ENCODE measurements around the gene FAM177B. TPM values are rescaled to one million over a fixed set of nuclear protein-coding genes. Genes with fewer than 3 reads are reported as not detected.
"Not testable (repeated sequence)": the region's sequence is repeated elsewhere in the genome, so short reads cannot be mapped to it uniquely, and the experiment has no call there.

FAM177B gene
- total RNA-seq, 1 experiment from 2014 or later: not detected

DNA sequence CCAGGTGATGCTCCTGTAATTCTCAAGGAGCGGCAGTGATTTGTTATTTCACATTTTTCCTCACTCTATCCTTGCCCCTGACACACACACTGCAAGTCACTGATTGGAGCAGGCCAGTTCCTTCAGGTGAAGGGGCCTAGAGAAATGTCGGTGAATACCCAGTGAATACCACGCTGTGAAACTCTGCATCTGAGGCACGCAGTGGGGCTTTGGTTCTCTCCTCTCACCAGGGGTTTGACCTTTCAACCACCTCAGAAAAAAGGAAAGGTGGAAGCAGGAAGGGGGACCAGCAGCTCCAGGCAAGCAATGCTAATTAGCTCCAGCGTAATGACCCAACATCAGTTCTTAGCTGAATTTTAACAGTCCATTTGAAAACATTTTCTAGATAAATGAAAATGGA lies 532 bp upstream of the FAM177B start:
- no peak overlapping the region for H3K4me3 ChIP-seq (ENCODE audit: low read depth, low read length)
- H3K36me3 ChIP-seq (ENCODE audit: control insufficient read depth, insufficient read depth, low read length): no peaks in the 10 kb centered on the region
- intact Hi-C loops (cut with micrococcal nuclease; ENCODE audit: unreplicated experiment): no loop called here
- peaks cover 19% of the 10 kb centered on the region for H3K36me3 Mint-ChIP-seq (ENCODE audit: insufficient read depth, unreplicated experiment)
- TF ChIP-seq, protein P1, sequence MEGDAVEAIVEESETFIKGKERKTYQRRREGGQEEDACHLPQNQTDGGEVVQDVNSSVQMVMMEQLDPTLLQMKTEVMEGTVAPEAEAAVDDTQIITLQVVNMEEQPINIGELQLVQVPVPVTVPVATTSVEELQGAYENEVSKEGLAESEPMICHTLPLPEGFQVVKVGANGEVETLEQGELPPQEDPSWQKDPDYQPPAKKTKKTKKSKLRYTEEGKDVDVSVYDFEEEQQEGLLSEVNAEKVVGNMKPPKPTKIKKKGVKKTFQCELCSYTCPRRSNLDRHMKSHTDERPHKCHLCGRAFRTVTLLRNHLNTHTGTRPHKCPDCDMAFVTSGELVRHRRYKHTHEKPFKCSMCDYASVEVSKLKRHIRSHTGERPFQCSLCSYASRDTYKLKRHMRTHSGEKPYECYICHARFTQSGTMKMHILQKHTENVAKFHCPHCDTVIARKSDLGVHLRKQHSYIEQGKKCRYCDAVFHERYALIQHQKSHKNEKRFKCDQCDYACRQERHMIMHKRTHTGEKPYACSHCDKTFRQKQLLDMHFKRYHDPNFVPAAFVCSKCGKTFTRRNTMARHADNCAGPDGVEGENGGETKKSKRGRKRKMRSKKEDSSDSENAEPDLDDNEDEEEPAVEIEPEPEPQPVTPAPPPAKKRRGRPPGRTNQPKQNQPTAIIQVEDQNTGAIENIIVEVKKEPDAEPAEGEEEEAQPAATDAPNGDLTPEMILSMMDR (IDR thresholded peaks at IDR 0.05; ENCODE audit: insufficient read depth in 1 of 2, low read depth in 1 of 2, low read length in 1 of 2, severe bottlenecking in 1 of 2, unreplicated experiment in 1 of 2): no peak
- no peaks in the 10 kb centered on the region for H3K9me3 Mint-ChIP-seq (ENCODE audit: unreplicated experiment)
- no peaks in the 10 kb centered on the region for H3K9me3 ChIP-seq
- no peak overlapping the region for H3K4me3 Mint-ChIP-seq (ENCODE audit: unreplicated experiment)
- no TSS peak for BruUV-seq (replicated peaks)
- DNase-seq: no peak
- H3K27ac Mint-ChIP-seq (ENCODE audit: unreplicated experiment): no peak overlapping the region
- no peaks in the 10 kb centered on the region for H3K4me1 Mint-ChIP-seq (ENCODE audit: low read depth, unreplicated experiment)
- H3K4me1 ChIP-seq: no peaks in the 10 kb centered on the region; the same call in 1 of the 2 replicates
- no peaks in the 10 kb centered on the region for H3K27me3 ChIP-seq (replicated peaks; ENCODE audit: control insufficient read depth, insufficient read depth, low read length)
- ChIA-PET CTCF (no interaction called here), POLR2A (no interaction called here)
- H3K27me3 Mint-ChIP-seq (ENCODE audit: insufficient read depth, unreplicated experiment): no peaks in the 10 kb centered on the region

- no peak overlapping the region for H3K4me3 Mint-ChIP-seq (ENCODE audit: unreplicated experiment)
- no peaks in the 10 kb centered on the region for H3K36me3 Mint-ChIP-seq (ENCODE audit: insufficient read depth, unreplicated experiment)
- H3K9me3 Mint-ChIP-seq (ENCODE audit: unreplicated experiment): no peaks in the 10 kb centered on the region
- ChIA-PET CTCF (interaction anchor here (1.3 to 1.7 kb wide), 2 partner anchors 351 to 384 kb away, joined by 3 to 13 read pairs; no protein-coding TSS in a partner anchor), POLR2A (no interaction called here)
- no peaks in the 10 kb centered on the region for H3K9me3 ChIP-seq
- H3K27me3 ChIP-seq (replicated peaks; ENCODE audit: control insufficient read depth, insufficient read depth, low read length): no peaks in the 10 kb centered on the region
- no peaks in the 10 kb centered on the region; the same call in 1 of the 2 replicates for H3K4me1 ChIP-seq
- no TSS peak for BruUV-seq (replicated peaks)
- H3K36me3 ChIP-seq (ENCODE audit: control insufficient read depth, insufficient read depth, low read length): no peaks in the 10 kb centered on the region
- no peak for DNase-seq
- no peak overlapping the region for H3K27ac Mint-ChIP-seq (ENCODE audit: unreplicated experiment)
- intact Hi-C loops (cut with micrococcal nuclease; ENCODE audit: unreplicated experiment): no loop called here
- H3K4me1 Mint-ChIP-seq (ENCODE audit: low read depth, unreplicated experiment): no peaks in the 10 kb centered on the region
- H3K27me3 Mint-ChIP-seq (ENCODE audit: insufficient read depth, unreplicated experiment): no peaks in the 10 kb centered on the region
- TF ChIP-seq, protein P1 (IDR thresholded peaks at IDR 0.05; ENCODE audit: insufficient read depth in 1 of 2, low read depth in 1 of 2, low read length in 1 of 2, severe bottlenecking in 1 of 2, unreplicated experiment in 1 of 2): no peak
- H3K4me3 ChIP-seq (ENCODE audit: low read depth, low read length): no peak overlapping the region
Measured at GRCh38 chr1:222739465-222739864, 2.5 kb downstream of the FAM177B start.

GRCh38 chr1:222739929-222740328 lies 2.9 kb downstream of the FAM177B start:
- no peaks in the 10 kb centered on the region for H3K4me1 Mint-ChIP-seq (ENCODE audit: low read depth, unreplicated experiment)
- ChIA-PET POLR2A (no interaction called here), CTCF (interaction anchor here (1.7 kb wide), 1 partner anchor 350 kb away, joined by 13 read pairs; no protein-coding TSS in a partner anchor)
- no TSS peak for BruUV-seq (replicated peaks)
- no peak overlapping the region for H3K4me3 ChIP-seq (ENCODE audit: low read depth, low read length)
- no peaks in the 10 kb centered on the region for H3K27me3 ChIP-seq (replicated peaks; ENCODE audit: control insufficient read depth, insufficient read depth, low read length)
- no peak for DNase-seq
- no peaks in the 10 kb centered on the region for H3K36me3 ChIP-seq (ENCODE audit: control insufficient read depth, insufficient read depth, low read length)
- no peaks in the 10 kb centered on the region for H3K9me3 Mint-ChIP-seq (ENCODE audit: unreplicated experiment)
- H3K27me3 Mint-ChIP-seq (ENCODE audit: insufficient read depth, unreplicated experiment): no peaks in the 10 kb centered on the region
- H3K36me3 Mint-ChIP-seq (ENCODE audit: insufficient read depth, unreplicated experiment): no peaks in the 10 kb centered on the region
- H3K9me3 ChIP-seq: no peaks in the 10 kb centered on the region
- TF ChIP-seq, protein P1 (IDR thresholded peaks at IDR 0.05; ENCODE audit: insufficient read depth in 1 of 2, low read depth in 1 of 2, low read length in 1 of 2, severe bottlenecking in 1 of 2, unreplicated experiment in 1 of 2): no peak
- H3K4me1 ChIP-seq: no peaks in the 10 kb centered on the region; the same call in 1 of the 2 replicates
- intact Hi-C loops (cut with micrococcal nuclease; ENCODE audit: unreplicated experiment): no loop called here
- H3K4me3 Mint-ChIP-seq (ENCODE audit: unreplicated experiment): no peak overlapping the region
- no peak overlapping the region for H3K27ac Mint-ChIP-seq (ENCODE audit: unreplicated experiment)

- POLR2A ChIA-PET; BruUV-seq (replicated peaks); H3K27ac Mint-ChIP-seq (ENCODE audit: unreplicated experiment): not testable (repeated sequence)
Measured at GRCh38 chr1:222741630-222742457, 4.8 kb downstream of the FAM177B start.

More at GRCh38 chr1:222741630-222742457, 4.8 kb downstream of the FAM177B start:
- H3K27me3 Mint-ChIP-seq (ENCODE audit: insufficient read depth, unreplicated experiment); intact Hi-C loops (cut with micrococcal nuclease; ENCODE audit: unreplicated experiment); H3K4me3 Mint-ChIP-seq (ENCODE audit: unreplicated experiment); H3K36me3 ChIP-seq (ENCODE audit: control insufficient read depth, insufficient read depth, low read length); DNase-seq; H3K27me3 ChIP-seq (replicated peaks; ENCODE audit: control insufficient read depth, insufficient read depth, low read length); H3K9me3 ChIP-seq; H3K4me3 ChIP-seq (ENCODE audit: low read depth, low read length); H3K36me3 Mint-ChIP-seq (ENCODE audit: insufficient read depth, unreplicated experiment); CTCF ChIA-PET; H3K4me1 ChIP-seq; H3K9me3 Mint-ChIP-seq (ENCODE audit: unreplicated experiment); H3K4me1 Mint-ChIP-seq (ENCODE audit: low read depth, unreplicated experiment): not testable (repeated sequence)
